ENCODE measurements around the gene VPS8. TPM values are rescaled to one million over a fixed set of nuclear protein-coding genes. Genes with fewer than 3 reads are reported as not detected.

VPS8 gene
- total RNA-seq, 1 experiment from 2014 or later, result 37.6 TPM

DNA sequence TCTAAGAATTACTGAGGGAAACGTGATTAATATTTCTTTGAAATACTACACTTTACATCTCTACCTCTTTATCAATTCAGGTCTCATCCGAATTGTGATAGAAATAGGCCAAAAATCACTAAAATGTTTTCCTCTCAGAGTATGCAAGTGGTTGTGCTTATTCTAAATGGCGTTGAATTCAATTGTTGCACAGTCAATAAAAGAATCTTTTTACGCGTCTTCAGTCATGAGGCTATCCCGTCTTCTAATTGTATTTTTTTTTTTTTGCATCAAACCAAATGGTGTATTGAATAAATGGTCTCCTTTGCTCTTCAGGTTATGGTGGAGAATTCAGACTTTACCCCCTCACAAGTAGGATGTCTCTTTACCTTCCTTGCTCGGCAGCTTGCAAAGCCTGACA is 112.6 kb downstream of the VPS8 start:
- H3K4me3 ChIP-seq (replicated peaks in 1 of 2; ENCODE audit: low read depth in 1 of 2, low read length in 2 of 2), result no peak overlapping the region
- no peaks in the 10 kb centered on the region; the same call in 1 of the 2 replicates for H4K20me1 ChIP-seq (ENCODE audit: insufficient read depth)
- no peaks in the 10 kb centered on the region for H3K36me3 ChIP-seq (ENCODE audit: control insufficient read depth in 1 of 2, insufficient read depth in 2 of 2, low read length in 2 of 2)
- no peaks in the 10 kb centered on the region for H3K27me3 ChIP-seq (ENCODE audit: insufficient read depth, low read length)
- H3K4me1 ChIP-seq (ENCODE audit: control insufficient read depth in 1 of 2, insufficient read depth in 2 of 2, low read length in 2 of 2), result no peaks in the 10 kb centered on the region
- DNase-seq (ENCODE audit: low read depth, low spot score) (no peak), ATAC-seq (no peak)
- TF ChIP-seq, protein P1, sequence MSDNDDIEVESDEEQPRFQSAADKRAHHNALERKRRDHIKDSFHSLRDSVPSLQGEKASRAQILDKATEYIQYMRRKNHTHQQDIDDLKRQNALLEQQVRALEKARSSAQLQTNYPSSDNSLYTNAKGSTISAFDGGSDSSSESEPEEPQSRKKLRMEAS (IDR thresholded peaks at IDR 0.05), result no peak
- TF ChIP-seq, protein P2, sequence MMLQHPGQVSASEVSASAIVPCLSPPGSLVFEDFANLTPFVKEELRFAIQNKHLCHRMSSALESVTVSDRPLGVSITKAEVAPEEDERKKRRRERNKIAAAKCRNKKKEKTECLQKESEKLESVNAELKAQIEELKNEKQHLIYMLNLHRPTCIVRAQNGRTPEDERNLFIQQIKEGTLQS (IDR thresholded peaks at IDR 0.05), result no peak
- TF ChIP-seq ZNF274 (IDR thresholded peaks at IDR 0.05; ENCODE audit: low read depth, low read length) (no peak), CBX3 (IDR thresholded peaks at IDR 0.05; ENCODE audit: low read depth) (no peak), SIN3A (IDR thresholded peaks at IDR 0.05; ENCODE audit: low read depth) (no peak), SRF (IDR thresholded peaks at IDR 0.05; ENCODE audit: low read depth) (no peak), JUND (IDR thresholded peaks at IDR 0.05) (no peak), SP1 (IDR thresholded peaks at IDR 0.05; ENCODE audit: low read depth) (no peak), ZFX (IDR thresholded peaks at IDR 0.05) (no peak), YY1 (IDR thresholded peaks at IDR 0.05; ENCODE audit: extremely low read depth, insufficient replicate concordance, low read depth, low read length) (no peak), FOSL1 (IDR thresholded peaks at IDR 0.05; ENCODE audit: low read depth) (no peak), POLR2A (IDR thresholded peaks at IDR 0.05; ENCODE audit: borderline replicate concordance, extremely low read depth, insufficient read depth, insufficient read length) (no peak), ELF1 (IDR thresholded peaks at IDR 0.05; ENCODE audit: borderline replicate concordance, low read depth) (no peak), EZH2phosphoT487 (IDR thresholded peaks at IDR 0.05; ENCODE audit: borderline replicate concordance) (no peak), POLR2AphosphoS5 (IDR thresholded peaks at IDR 0.05; ENCODE audit: low read depth, low read length) (no peak)
- TF ChIP-seq, protein P3, sequence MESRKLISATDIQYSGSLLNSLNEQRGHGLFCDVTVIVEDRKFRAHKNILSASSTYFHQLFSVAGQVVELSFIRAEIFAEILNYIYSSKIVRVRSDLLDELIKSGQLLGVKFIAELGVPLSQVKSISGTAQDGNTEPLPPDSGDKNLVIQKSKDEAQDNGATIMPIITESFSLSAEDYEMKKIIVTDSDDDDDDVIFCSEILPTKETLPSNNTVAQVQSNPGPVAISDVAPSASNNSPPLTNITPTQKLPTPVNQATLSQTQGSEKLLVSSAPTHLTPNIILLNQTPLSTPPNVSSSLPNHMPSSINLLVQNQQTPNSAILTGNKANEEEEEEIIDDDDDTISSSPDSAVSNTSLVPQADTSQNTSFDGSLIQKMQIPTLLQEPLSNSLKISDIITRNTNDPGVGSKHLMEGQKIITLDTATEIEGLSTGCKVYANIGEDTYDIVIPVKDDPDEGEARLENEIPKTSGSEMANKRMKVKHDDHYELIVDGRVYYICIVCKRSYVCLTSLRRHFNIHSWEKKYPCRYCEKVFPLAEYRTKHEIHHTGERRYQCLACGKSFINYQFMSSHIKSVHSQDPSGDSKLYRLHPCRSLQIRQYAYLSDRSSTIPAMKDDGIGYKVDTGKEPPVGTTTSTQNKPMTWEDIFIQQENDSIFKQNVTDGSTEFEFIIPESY (IDR thresholded peaks at IDR 0.05; ENCODE audit: extremely low read depth, insufficient replicate concordance, low read length), result no peak
- TF ChIP-seq, protein P4, sequence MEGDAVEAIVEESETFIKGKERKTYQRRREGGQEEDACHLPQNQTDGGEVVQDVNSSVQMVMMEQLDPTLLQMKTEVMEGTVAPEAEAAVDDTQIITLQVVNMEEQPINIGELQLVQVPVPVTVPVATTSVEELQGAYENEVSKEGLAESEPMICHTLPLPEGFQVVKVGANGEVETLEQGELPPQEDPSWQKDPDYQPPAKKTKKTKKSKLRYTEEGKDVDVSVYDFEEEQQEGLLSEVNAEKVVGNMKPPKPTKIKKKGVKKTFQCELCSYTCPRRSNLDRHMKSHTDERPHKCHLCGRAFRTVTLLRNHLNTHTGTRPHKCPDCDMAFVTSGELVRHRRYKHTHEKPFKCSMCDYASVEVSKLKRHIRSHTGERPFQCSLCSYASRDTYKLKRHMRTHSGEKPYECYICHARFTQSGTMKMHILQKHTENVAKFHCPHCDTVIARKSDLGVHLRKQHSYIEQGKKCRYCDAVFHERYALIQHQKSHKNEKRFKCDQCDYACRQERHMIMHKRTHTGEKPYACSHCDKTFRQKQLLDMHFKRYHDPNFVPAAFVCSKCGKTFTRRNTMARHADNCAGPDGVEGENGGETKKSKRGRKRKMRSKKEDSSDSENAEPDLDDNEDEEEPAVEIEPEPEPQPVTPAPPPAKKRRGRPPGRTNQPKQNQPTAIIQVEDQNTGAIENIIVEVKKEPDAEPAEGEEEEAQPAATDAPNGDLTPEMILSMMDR (IDR thresholded peaks at IDR 0.05 in 2 of 3, conservative IDR thresholded peaks at IDR 0.05 in 1 of 3; ENCODE audit: borderline replicate concordance in 1 of 3, insufficient read depth in 1 of 3, low read depth in 2 of 3, low read length in 2 of 3), result no peak
- TF ChIP-seq, protein P5, sequence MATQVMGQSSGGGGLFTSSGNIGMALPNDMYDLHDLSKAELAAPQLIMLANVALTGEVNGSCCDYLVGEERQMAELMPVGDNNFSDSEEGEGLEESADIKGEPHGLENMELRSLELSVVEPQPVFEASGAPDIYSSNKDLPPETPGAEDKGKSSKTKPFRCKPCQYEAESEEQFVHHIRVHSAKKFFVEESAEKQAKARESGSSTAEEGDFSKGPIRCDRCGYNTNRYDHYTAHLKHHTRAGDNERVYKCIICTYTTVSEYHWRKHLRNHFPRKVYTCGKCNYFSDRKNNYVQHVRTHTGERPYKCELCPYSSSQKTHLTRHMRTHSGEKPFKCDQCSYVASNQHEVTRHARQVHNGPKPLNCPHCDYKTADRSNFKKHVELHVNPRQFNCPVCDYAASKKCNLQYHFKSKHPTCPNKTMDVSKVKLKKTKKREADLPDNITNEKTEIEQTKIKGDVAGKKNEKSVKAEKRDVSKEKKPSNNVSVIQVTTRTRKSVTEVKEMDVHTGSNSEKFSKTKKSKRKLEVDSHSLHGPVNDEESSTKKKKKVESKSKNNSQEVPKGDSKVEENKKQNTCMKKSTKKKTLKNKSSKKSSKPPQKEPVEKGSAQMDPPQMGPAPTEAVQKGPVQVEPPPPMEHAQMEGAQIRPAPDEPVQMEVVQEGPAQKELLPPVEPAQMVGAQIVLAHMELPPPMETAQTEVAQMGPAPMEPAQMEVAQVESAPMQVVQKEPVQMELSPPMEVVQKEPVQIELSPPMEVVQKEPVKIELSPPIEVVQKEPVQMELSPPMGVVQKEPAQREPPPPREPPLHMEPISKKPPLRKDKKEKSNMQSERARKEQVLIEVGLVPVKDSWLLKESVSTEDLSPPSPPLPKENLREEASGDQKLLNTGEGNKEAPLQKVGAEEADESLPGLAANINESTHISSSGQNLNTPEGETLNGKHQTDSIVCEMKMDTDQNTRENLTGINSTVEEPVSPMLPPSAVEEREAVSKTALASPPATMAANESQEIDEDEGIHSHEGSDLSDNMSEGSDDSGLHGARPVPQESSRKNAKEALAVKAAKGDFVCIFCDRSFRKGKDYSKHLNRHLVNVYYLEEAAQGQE (IDR thresholded peaks at IDR 0.05; ENCODE audit: low read depth), result no peak
- POLR2A ChIA-PET, result no interaction called here
- no peak overlapping the region for H2AFZ ChIP-seq (ENCODE audit: low read depth, low read length, poor library complexity, severe bottlenecking)
- no peak overlapping the region for H3K27ac ChIP-seq (ENCODE audit: low read depth, low read length)
- RAD21 ChIA-PET (ENCODE audit: low non-redundant PET in 1 of 2, low total read pairs in 2 of 2, uncharacterized antibody in 2 of 2, unreplicated experiment in 2 of 2), result no interaction called here
- no peak overlapping the region for H3K9ac ChIP-seq (ENCODE audit: low read length)
- H3K4me2 ChIP-seq (ENCODE audit: low read length), result no peak overlapping the region
- no peaks in the 10 kb centered on the region for H3K9me3 ChIP-seq (ENCODE audit: control insufficient read depth in 1 of 2, insufficient read depth in 1 of 2, low read depth in 1 of 2, low read length in 2 of 2)
- no peaks in the 10 kb centered on the region for H3K9me2 ChIP-seq (ENCODE audit: insufficient read depth)
- H3K79me2 ChIP-seq (ENCODE audit: insufficient read depth, low read length), result no peaks in the 10 kb centered on the region
- no TSS peak for BruUV-seq (replicated peaks)
- CTCF ChIA-PET, result no interaction called here
- intact Hi-C loops (cut with micrococcal nuclease), result no loop called here

All from HCT116 (cell line).